ENCODE results near the gene KRT84. TPM values are rescaled to one million over a fixed set of nuclear protein-coding genes. Genes with fewer than 3 reads are reported as not detected.

Gene KRT84
- total RNA-seq, 1 experiment from 2014 or later = not detected

DNA sequence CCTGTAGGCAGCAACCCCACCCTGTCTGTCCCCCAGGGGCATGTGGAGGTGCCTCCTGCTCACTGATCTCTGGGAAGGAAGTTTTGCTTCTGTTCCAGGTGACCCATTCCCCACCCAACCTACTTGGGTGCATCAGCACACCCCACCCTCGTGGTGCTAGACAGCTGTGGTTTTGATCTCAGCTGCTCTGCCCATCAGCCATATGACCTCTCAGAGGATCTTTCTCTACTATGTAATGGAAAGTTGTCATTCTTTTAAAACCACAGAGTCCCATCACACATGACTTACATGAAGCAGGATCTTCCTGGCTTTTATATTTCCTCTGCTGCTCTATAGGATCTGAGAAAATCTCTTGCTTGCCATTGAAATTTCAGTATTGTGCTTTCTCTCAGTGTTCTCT, 34.2 kb upstream of the KRT84 start:
- Histone ChIP-seq H3K27me3 (ENCODE audit: insufficient read depth, low read length) (no peaks in the 10 kb centered on the region), H3K9me3 (ENCODE audit: control insufficient read depth in 1 of 2, insufficient read depth in 1 of 2, low read depth in 1 of 2, low read length in 2 of 2) (no peaks in the 10 kb centered on the region), H2AFZ (ENCODE audit: low read depth, low read length, poor library complexity, severe bottlenecking) (no peak overlapping the region), H3K4me2 (ENCODE audit: low read length) (no peak overlapping the region), H3K36me3 (ENCODE audit: control insufficient read depth in 1 of 2, insufficient read depth in 2 of 2, low read length in 2 of 2) (no peaks in the 10 kb centered on the region), H3K9me2 (ENCODE audit: insufficient read depth) (no peaks in the 10 kb centered on the region), H3K27ac (ENCODE audit: low read depth, low read length) (no peak overlapping the region), H3K79me2 (ENCODE audit: insufficient read depth, low read length) (no peaks in the 10 kb centered on the region), H3K4me1 (ENCODE audit: control insufficient read depth in 1 of 2, insufficient read depth in 2 of 2, low read length in 2 of 2) (peaks cover 0 to 15% of the 10 kb centered on the region in 2 experiments; a peak in 2 of 4 replicates), H3K4me3 (replicated peaks in 1 of 2; ENCODE audit: low read depth in 1 of 2, low read length in 2 of 2) (no peak overlapping the region), H3K9ac (ENCODE audit: low read length) (no peak overlapping the region), H4K20me1 (ENCODE audit: insufficient read depth) (no peaks in the 10 kb centered on the region)
- no TSS peak for BruUV-seq (replicated peaks)
- TF ChIP-seq, protein P1, sequence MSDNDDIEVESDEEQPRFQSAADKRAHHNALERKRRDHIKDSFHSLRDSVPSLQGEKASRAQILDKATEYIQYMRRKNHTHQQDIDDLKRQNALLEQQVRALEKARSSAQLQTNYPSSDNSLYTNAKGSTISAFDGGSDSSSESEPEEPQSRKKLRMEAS (IDR thresholded peaks at IDR 0.05) = no peak
- no peak for TF ChIP-seq POLR2AphosphoS5 (IDR thresholded peaks at IDR 0.05; ENCODE audit: low read depth, low read length)
- TF ChIP-seq, protein P2, sequence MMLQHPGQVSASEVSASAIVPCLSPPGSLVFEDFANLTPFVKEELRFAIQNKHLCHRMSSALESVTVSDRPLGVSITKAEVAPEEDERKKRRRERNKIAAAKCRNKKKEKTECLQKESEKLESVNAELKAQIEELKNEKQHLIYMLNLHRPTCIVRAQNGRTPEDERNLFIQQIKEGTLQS (IDR thresholded peaks at IDR 0.05) = no peak
- TF ChIP-seq, protein P3, sequence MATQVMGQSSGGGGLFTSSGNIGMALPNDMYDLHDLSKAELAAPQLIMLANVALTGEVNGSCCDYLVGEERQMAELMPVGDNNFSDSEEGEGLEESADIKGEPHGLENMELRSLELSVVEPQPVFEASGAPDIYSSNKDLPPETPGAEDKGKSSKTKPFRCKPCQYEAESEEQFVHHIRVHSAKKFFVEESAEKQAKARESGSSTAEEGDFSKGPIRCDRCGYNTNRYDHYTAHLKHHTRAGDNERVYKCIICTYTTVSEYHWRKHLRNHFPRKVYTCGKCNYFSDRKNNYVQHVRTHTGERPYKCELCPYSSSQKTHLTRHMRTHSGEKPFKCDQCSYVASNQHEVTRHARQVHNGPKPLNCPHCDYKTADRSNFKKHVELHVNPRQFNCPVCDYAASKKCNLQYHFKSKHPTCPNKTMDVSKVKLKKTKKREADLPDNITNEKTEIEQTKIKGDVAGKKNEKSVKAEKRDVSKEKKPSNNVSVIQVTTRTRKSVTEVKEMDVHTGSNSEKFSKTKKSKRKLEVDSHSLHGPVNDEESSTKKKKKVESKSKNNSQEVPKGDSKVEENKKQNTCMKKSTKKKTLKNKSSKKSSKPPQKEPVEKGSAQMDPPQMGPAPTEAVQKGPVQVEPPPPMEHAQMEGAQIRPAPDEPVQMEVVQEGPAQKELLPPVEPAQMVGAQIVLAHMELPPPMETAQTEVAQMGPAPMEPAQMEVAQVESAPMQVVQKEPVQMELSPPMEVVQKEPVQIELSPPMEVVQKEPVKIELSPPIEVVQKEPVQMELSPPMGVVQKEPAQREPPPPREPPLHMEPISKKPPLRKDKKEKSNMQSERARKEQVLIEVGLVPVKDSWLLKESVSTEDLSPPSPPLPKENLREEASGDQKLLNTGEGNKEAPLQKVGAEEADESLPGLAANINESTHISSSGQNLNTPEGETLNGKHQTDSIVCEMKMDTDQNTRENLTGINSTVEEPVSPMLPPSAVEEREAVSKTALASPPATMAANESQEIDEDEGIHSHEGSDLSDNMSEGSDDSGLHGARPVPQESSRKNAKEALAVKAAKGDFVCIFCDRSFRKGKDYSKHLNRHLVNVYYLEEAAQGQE (IDR thresholded peaks at IDR 0.05; ENCODE audit: low read depth) = no peak
- TF ChIP-seq ZNF274 (IDR thresholded peaks at IDR 0.05; ENCODE audit: low read depth, low read length) = no peak
- no peak for TF ChIP-seq TCF7L2 (IDR thresholded peaks at IDR 0.05; ENCODE audit: borderline replicate concordance, extremely low read depth, insufficient read depth, insufficient read length)
- TF ChIP-seq, protein P4, sequence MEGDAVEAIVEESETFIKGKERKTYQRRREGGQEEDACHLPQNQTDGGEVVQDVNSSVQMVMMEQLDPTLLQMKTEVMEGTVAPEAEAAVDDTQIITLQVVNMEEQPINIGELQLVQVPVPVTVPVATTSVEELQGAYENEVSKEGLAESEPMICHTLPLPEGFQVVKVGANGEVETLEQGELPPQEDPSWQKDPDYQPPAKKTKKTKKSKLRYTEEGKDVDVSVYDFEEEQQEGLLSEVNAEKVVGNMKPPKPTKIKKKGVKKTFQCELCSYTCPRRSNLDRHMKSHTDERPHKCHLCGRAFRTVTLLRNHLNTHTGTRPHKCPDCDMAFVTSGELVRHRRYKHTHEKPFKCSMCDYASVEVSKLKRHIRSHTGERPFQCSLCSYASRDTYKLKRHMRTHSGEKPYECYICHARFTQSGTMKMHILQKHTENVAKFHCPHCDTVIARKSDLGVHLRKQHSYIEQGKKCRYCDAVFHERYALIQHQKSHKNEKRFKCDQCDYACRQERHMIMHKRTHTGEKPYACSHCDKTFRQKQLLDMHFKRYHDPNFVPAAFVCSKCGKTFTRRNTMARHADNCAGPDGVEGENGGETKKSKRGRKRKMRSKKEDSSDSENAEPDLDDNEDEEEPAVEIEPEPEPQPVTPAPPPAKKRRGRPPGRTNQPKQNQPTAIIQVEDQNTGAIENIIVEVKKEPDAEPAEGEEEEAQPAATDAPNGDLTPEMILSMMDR (IDR thresholded peaks at IDR 0.05 in 2 of 3, conservative IDR thresholded peaks at IDR 0.05 in 1 of 3; ENCODE audit: borderline replicate concordance in 1 of 3, insufficient read depth in 1 of 3, low read depth in 2 of 3, low read length in 2 of 3) = no peak
- TF ChIP-seq, protein P5, sequence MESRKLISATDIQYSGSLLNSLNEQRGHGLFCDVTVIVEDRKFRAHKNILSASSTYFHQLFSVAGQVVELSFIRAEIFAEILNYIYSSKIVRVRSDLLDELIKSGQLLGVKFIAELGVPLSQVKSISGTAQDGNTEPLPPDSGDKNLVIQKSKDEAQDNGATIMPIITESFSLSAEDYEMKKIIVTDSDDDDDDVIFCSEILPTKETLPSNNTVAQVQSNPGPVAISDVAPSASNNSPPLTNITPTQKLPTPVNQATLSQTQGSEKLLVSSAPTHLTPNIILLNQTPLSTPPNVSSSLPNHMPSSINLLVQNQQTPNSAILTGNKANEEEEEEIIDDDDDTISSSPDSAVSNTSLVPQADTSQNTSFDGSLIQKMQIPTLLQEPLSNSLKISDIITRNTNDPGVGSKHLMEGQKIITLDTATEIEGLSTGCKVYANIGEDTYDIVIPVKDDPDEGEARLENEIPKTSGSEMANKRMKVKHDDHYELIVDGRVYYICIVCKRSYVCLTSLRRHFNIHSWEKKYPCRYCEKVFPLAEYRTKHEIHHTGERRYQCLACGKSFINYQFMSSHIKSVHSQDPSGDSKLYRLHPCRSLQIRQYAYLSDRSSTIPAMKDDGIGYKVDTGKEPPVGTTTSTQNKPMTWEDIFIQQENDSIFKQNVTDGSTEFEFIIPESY (IDR thresholded peaks at IDR 0.05; ENCODE audit: extremely low read depth, insufficient replicate concordance, low read length) = no peak
- TF ChIP-seq JUND (IDR thresholded peaks at IDR 0.05) = no peak
- no peak for TF ChIP-seq SRF (IDR thresholded peaks at IDR 0.05; ENCODE audit: low read depth)
- no peak for DNase-seq (ENCODE audit: low read depth, low spot score)
- intact Hi-C loops (cut with micrococcal nuclease) = no loop called here
- POLR2A ChIA-PET = no interaction called here
- RAD21 ChIA-PET (ENCODE audit: low non-redundant PET in 1 of 2, low total read pairs in 2 of 2, uncharacterized antibody in 2 of 2, unreplicated experiment in 2 of 2) = no interaction called here
- ATAC-seq = no peak
- CTCF ChIA-PET = no interaction called here

Data from HCT116 (cell line).